Nasal cavity respiratory epithelium epithelial cell of viscerocranial mucosa (primary cell): ENCODE results near the gene MARVELD1. TPM values are rescaled to one million over a fixed set of nuclear protein-coding genes. Genes with fewer than 3 reads are reported as not detected.

Source experiments
- total RNA-seq: library from RNA; depleted of rRNA; stranded (reverse); fragments of >200 nt; gene quantifications from 2 replicates; pipeline ENCODE4 v1.2.3, GENCODE V29; 2014

Gene MARVELD1
- 2.4 and 7.5 TPM in 2 replicates for total RNA-seq

GRCh38 chr10:97713339-97713825 lies at the start of gene MARVELD1:
Gene MARVELD1 (plus strand): TSS chr10:97713730. CDS start chr10:97713877, 147 bp downstream.

DNA sequence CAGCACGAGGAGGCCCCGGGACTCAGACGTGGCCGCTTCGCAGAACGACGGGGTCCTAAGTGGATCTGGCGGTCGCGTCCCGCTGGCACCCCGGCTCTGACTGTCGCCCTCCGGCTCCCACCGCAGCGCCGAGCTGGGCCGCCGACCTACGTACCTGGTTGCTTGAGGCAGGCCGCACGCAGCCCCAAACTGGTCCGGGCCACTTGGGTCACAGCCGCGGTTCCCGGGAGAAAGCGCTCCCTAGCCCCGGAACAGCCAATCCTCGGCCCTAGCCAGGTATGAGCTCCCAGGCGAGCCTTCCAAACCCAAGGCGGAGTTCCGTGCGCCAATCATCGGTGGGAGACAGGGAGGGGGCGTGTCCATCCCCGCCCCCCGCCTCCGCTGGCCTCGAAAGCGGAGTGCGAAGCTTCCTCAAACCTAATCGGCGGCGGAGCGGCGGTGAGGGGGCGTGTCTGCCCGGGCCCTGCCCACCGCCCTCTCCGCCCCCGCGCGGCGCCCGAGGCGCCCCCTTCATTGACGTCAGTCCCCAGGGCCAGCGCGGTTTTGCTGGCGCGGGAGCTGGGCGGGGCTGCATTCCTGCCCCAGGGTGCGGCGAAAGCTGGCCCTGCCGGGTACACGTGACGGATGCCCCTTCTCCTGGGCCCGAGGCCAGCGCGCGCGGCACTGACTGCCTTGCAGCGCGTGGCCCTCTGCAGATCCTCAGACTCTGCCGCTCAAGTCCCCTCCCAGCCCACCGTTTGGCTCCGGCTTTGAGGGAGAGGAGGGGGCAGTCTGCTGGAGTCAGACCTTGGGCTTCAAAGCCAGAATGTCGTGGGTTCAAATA lies 26.4 kb upstream of the MARVELD1 start, which contains the start of gene AVPI1:
AVPI1 (minus strand) TSS at position 280 of the 823 bp plus-strand sequence. CDS start 7,336 bp downstream, outside the sequence.

GRCh38 chr10:97736902-97737769 lies 23.6 kb downstream of the MARVELD1 start, which contains the start of gene ZFYVE27:
Gene ZFYVE27 (plus strand): TSS chr10:97737128. CDS start chr10:97738478, 1,350 bp downstream.

Other genes with a start within 250 kb of the MARVELD1 start
- gene MMS19, start 215.3 kb upstream of the MARVELD1 start, total RNA-seq: 34.2 and 50.1 TPM in 2 replicates
- gene UBTD1, start 214.8 kb upstream of the MARVELD1 start, total RNA-seq: 13.0 and 18.2 TPM in 2 replicates
- under 0.01 and 0.43 TPM in 2 replicates for gene ANKRD2, start 141.0 kb upstream of the MARVELD1 start, total RNA-seq
- gene HOGA1, start 129.3 kb upstream of the MARVELD1 start, total RNA-seq: 0.21 and 0.34 TPM in 2 replicates
- gene C10orf62, start 124.0 kb upstream of the MARVELD1 start, total RNA-seq: not detected in 2 replicates
- 10.0 and 11.3 TPM in 2 replicates for gene MORN4, start 80.2 kb upstream of the MARVELD1 start, total RNA-seq
- 37.3 and 51.8 TPM in 2 replicates for gene PI4K2A, start 73.1 kb upstream of the MARVELD1 start, total RNA-seq
- 48.2 and 104 TPM in 2 replicates for gene AVPI1, start 26.5 kb upstream of the MARVELD1 start, total RNA-seq
- gene ZFYVE27, start 23.4 kb downstream of the MARVELD1 start, total RNA-seq: 17.4 and 27.4 TPM in 2 replicates
- not detected in 2 replicates for gene SFRP5, start 58.3 kb downstream of the MARVELD1 start, total RNA-seq
- gene GOLGA7B, start 136.1 kb downstream of the MARVELD1 start, total RNA-seq: 0.21 and 0.34 TPM in 2 replicates